GM12865 (cell line): ENCODE measurements around the gene USP36.

Experiments used
- DNase-seq: peaks from one replicate; pipeline ENCODE4 v3.0.0; 2010; ENCODE audit warnings: low read depth
- H3K4me3 ChIP-seq: 2 replicates; pipeline ENCODE4 v1.5.1; 2011; ENCODE audit warnings: mild to moderate bottlenecking, low read depth, low read length, control low read depth
- CTCF ChIP-seq: IDR thresholded peaks from 2 replicates; pipeline ENCODE4 v1.5.1; 2011; ENCODE audit warnings: low read length, control low read depth, low read depth, inconsistent platforms; ENCODE audit not compliant: insufficient read depth; ENCODE audit errors: missing control alignments

The USP36 gene

GRCh38 chr17:78764871-78765270, 75.7 kb downstream of the USP36 start:
- no peak for TF ChIP-seq CTCF
- H3K4me3 ChIP-seq, result no peak overlapping the region
- DNase-seq, result no peak

- no peak for DNase-seq
- H3K4me3 ChIP-seq, result no peak overlapping the region
- no peak for TF ChIP-seq CTCF
These were observed 77.1 kb downstream of the USP36 start for GRCh38 chr17:78763561-78763960.

GRCh38 chr17:78761789-78762406, 78.7 kb downstream of the USP36 start:
- no peak for DNase-seq
- no peak for TF ChIP-seq CTCF
- H3K4me3 ChIP-seq, result no peak overlapping the region

GRCh38 chr17:78759969-78760352, 80.7 kb downstream of the USP36 start:
- peak overlapping the region; percentile 26 for H3K4me3 ChIP-seq
- no peak for DNase-seq
- no peak for TF ChIP-seq CTCF

GRCh38 chr17:78759203-78759968, 81.2 kb downstream of the USP36 start:
- peak overlapping the region; percentile 29 for H3K4me3 ChIP-seq
- DNase-seq, result peak; percentile 78
- no peak for TF ChIP-seq CTCF

- TF ChIP-seq CTCF, result no peak
- DNase-seq, result no peak
- no peak overlapping the region for H3K4me3 ChIP-seq
These were observed 87.0 kb downstream of the USP36 start for GRCh38 chr17:78753316-78754250.
